ENCODE results near the gene ANKRD13B. TPM values are rescaled to one million over a fixed set of nuclear protein-coding genes. Genes with fewer than 3 reads are reported as not detected.

The ANKRD13B gene
- total and polyA plus RNA-seq, 2 of the 13 experiments (the other 11 are each of a cell fraction or from before 2014, with no cell fraction given): 1.7 to 1.8 TPM

DNA sequence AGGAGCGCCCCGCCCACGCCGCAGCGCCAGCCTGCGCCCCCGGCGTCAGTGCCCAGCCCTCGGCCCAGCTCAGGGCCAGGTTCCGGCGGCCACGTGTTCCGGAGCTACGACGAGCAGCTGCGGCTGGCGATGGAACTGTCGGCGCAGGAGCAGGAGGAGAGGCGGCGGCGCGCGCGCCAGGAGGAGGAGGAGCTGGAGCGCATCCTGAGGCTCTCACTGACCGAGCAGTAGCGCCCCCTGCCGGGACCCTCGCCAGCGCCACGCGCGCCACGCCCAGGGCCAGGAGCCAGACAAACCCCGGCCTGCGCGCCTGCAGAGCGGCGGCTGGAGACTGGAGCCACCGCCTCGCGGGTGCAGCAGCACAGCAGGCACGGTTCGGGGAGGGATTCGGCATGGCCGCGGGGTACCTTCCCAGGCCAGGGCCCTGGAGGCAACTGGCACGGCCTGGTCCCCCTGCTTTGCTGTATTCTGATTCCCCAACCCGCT, 20.5 kb downstream of the ANKRD13B start (continued):
- TF ChIP-seq, protein P1, sequence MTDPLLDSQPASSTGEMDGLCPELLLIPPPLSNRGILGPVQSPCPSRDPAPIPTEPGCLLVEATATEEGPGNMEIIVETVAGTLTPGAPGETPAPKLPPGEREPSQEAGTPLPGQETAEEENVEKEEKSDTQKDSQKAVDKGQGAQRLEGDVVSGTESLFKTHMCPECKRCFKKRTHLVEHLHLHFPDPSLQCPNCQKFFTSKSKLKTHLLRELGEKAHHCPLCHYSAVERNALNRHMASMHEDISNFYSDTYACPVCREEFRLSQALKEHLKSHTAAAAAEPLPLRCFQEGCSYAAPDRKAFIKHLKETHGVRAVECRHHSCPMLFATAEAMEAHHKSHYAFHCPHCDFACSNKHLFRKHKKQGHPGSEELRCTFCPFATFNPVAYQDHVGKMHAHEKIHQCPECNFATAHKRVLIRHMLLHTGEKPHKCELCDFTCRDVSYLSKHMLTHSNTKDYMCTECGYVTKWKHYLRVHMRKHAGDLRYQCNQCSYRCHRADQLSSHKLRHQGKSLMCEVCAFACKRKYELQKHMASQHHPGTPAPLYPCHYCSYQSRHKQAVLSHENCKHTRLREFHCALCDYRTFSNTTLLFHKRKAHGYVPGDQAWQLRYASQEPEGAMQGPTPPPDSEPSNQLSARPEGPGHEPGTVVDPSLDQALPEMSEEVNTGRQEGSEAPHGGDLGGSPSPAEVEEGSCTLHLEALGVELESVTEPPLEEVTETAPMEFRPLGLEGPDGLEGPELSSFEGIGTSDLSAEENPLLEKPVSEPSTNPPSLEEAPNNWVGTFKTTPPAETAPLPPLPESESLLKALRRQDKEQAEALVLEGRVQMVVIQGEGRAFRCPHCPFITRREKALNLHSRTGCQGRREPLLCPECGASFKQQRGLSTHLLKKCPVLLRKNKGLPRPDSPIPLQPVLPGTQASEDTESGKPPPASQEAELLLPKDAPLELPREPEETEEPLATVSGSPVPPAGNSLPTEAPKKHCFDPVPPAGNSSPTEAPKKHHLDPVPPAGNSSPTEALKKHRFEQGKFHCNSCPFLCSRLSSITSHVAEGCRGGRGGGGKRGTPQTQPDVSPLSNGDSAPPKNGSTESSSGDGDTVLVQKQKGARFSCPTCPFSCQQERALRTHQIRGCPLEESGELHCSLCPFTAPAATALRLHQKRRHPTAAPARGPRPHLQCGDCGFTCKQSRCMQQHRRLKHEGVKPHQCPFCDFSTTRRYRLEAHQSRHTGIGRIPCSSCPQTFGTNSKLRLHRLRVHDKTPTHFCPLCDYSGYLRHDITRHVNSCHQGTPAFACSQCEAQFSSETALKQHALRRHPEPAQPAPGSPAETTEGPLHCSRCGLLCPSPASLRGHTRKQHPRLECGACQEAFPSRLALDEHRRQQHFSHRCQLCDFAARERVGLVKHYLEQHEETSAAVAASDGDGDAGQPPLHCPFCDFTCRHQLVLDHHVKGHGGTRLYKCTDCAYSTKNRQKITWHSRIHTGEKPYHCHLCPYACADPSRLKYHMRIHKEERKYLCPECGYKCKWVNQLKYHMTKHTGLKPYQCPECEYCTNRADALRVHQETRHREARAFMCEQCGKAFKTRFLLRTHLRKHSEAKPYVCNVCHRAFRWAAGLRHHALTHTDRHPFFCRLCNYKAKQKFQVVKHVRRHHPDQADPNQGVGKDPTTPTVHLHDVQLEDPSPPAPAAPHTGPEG (CRISPR knock-in tag; IDR thresholded peaks at IDR 0.05): no peak
- TF ChIP-seq TAF1 (CRISPR knock-in tag; IDR thresholded peaks at IDR 0.05) (peak; percentile 28; the same call in 1 of the 2 replicates), YEATS2 (CRISPR knock-in tag; IDR thresholded peaks at IDR 0.05; ENCODE audit: borderline replicate concordance) (peak; percentile 54; the same call in 1 of the 2 replicates)
- TF ChIP-seq, protein P2, sequence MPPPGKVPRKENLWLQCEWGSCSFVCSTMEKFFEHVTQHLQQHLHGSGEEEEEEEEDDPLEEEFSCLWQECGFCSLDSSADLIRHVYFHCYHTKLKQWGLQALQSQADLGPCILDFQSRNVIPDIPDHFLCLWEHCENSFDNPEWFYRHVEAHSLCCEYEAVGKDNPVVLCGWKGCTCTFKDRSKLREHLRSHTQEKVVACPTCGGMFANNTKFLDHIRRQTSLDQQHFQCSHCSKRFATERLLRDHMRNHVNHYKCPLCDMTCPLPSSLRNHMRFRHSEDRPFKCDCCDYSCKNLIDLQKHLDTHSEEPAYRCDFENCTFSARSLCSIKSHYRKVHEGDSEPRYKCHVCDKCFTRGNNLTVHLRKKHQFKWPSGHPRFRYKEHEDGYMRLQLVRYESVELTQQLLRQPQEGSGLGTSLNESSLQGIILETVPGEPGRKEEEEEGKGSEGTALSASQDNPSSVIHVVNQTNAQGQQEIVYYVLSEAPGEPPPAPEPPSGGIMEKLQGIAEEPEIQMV (CRISPR knock-in tag; IDR thresholded peaks at IDR 0.05; ENCODE audit: low read depth): 0 out of 2 replicates have a peak, but pooled peaks have one; percentile 38
- TF ChIP-seq, protein P3, sequence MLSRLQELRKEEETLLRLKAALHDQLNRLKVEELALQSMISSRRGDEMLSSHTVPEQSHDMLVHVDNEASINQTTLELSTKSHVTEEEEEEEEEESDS (CRISPR knock-in tag; IDR thresholded peaks at IDR 0.05; ENCODE audit: borderline replicate concordance): peak; percentile 54; the same call in 1 of the 2 replicates

Measured in HepG2 (cell line).